Activated CD4-positive, alpha-beta T cell treated with anti-CD3 and anti-CD28 coated beads for 36 hours (primary cell): Measurements from ENCODE around the gene OXCT1. TPM values are rescaled to one million over a fixed set of nuclear protein-coding genes. Genes with fewer than 3 reads are reported as not detected.

ENCODE experiments used
- ATAC-seq: fragments of 200-7000 bp; cut with Tn5 transposase; one replicate; pipeline ENCODE4 v1.10.0; 2021; ENCODE audit warnings: mild to moderate bottlenecking, moderate library complexity
- CTCF ChIA-PET: fragments of 350-600 bp; sonication (Branson Sonifier 250); formaldehyde crosslinking; loops from one replicate; lab custom pipeline; 2021; ENCODE audit warnings: antibody characterized with exemption; lab: Charles Lee
- POLR2A ChIA-PET: fragments of 350-600 bp; sonication (Branson Sonifier 250); formaldehyde crosslinking; loops from one replicate; lab custom pipeline; 2021; ENCODE audit warnings: antibody characterized with exemption, inconsistent platforms; lab: Charles Lee
- DNase-seq: peaks from one replicate; pipeline ENCODE4 v3.0.0-alpha.2; 2020
- H3K27ac Mint-ChIP-seq: one replicate; pipeline ENCODE4 v1.8.0; 2021; ENCODE audit warnings: mixed read lengths
- H3K27me3 Mint-ChIP-seq: one replicate; pipeline ENCODE4 v1.8.0; 2021; ENCODE audit warnings: mixed read lengths
- H3K36me3 Mint-ChIP-seq: one replicate; pipeline ENCODE4 v1.8.0; 2021; ENCODE audit warnings: low read depth, mixed read lengths
- H3K4me1 Mint-ChIP-seq: one replicate; pipeline ENCODE4 v1.8.0; 2021; ENCODE audit warnings: mixed read lengths
- H3K4me3 Mint-ChIP-seq: one replicate; pipeline ENCODE4 v1.8.0; 2021; ENCODE audit warnings: mild to moderate bottlenecking, moderate library complexity, mixed read lengths
- H3K9me3 Mint-ChIP-seq: one replicate; pipeline ENCODE4 v1.8.0; 2021; ENCODE audit warnings: low read depth, mixed read lengths
- intact Hi-C, 2 experiments: fragments of 100-400 bp; cut with DNase I in 1 of 2; cut with micrococcal nuclease in 1 of 2; formaldehyde crosslinking; loops; one replicate each; pipeline versions ENCODE4 v1.14.2 to v1.15.1; 2022 to 2024; cut with DNase I, micrococcal nuclease
- total RNA-seq, 2 experiments: library from RNA; stranded (reverse); gene quantifications; one replicate each; pipeline ENCODE4 v1.2.3, GENCODE V29; 2021

OXCT1 gene
- total RNA-seq, 2 experiments from 2014 or later, result 70.3 to 91.4 TPM

DNA sequence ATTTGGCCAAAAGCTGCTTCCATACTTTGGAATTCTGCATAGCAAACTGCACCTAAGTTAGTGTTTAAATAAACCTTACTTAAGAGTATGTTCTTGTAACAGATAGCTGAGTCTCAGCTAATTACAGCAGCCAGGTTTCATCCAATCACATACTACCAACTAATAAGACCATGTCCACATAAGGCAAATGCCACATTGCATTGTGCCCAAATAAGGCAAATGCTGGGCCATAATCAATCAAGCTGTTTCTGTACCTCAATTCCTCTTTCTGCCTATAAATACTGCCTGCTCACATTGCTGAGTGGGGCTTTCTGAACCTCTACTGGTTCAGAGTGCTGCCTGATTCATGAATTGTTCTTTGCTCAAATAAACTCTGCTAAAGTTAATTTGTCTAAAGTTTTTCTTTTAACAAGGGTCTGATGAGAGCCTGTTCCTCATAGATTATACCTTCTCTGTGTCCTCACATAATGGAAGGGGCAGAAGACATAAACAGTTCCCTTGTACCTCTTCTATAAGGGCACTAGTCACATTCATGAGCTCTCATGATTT, 4.4 kb upstream of the OXCT1 start:
- Mint-ChIP-seq H3K4me3 (no peak overlapping the region), H3K4me1 (peaks cover 20% of the 10 kb centered on the region), H3K36me3 (no peaks in the 10 kb centered on the region), H3K27ac (peak overlapping the region; percentile 55), H3K27me3 (peaks cover 8% of the 10 kb centered on the region), H3K9me3 (no peaks in the 10 kb centered on the region)
- DNase-seq, result no peak
- no peak for ATAC-seq
- intact Hi-C loops, result loop anchor here in 1 of 2 experiments (10.0 kb wide), 1 partner anchor 1040 kb away; the partner anchor contains the start of gene RPL37
- POLR2A ChIA-PET, result no interaction called here
- CTCF ChIA-PET, result interaction anchor here (0.7 to 1.9 kb wide), 6 partner anchors 10 to 657 kb away, joined by 3 to 7 read pairs (median 3); partner anchors contain the start of genes FBXO4 and RIMOC1

DNA sequence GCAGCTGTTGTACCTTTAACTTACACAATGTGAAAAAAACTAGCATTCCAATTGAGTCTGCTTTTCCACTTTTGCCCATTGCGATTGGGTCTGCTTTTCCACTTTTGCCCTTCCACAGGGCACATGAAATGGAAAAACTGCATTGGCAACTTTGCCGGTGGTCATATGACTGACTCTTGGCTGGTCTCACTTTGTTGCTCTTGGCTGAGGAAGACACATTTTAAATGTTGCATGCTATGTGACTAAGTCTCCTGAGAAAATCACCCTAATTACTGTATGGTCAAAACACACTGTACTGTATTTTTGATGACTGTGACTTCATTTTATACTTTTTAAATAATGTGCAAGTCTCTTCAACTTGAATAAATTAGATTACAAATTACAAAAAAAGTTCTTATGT, 1.6 kb upstream of the OXCT1 start:
- peaks cover 15% of the 10 kb centered on the region for H3K36me3 Mint-ChIP-seq
- POLR2A ChIA-PET, result no interaction called here
- H3K27me3 Mint-ChIP-seq, result no peaks in the 10 kb centered on the region
- no peak overlapping the region for H3K4me3 Mint-ChIP-seq
- H3K27ac Mint-ChIP-seq, result no peak overlapping the region
- H3K4me1 Mint-ChIP-seq, result peaks cover 43% of the 10 kb centered on the region
- intact Hi-C loops, result loop anchor here in 1 of 2 experiments (10.0 kb wide), 1 partner anchor 1037 kb away; the partner anchor contains the start of gene RPL37
- H3K9me3 Mint-ChIP-seq, result no peaks in the 10 kb centered on the region
- CTCF ChIA-PET, result interaction anchor here (1.9 kb wide), 1 partner anchor 50 kb away, joined by 4 read pairs; no protein-coding TSS in a partner anchor
- no peak for ATAC-seq
- no peak for DNase-seq

DNA sequence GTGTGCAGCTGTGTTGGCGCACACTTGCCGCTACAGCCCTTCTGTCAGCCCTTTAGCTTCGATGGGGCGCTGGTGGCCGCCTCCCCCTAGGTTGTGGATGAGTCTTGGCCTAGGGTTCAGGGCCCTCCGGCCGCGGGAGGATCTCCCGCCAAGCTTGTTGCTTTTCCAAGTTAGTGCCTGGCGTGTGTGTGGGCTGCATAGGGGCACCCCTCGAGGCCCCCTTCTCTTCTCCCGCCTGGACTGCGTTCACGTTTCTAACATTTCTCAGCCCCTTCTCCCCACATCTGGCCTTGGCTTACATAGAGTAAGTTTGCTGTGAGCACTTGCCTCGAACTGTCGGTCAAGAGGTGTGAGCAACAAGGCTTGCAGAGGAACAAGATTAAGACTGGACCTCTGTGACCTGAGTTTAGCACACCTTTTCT, 413 bp upstream of the OXCT1 start:
- Mint-ChIP-seq H3K4me1 (peaks cover 52% of the 10 kb centered on the region), H3K27ac (peak overlapping the region; percentile 94), H3K9me3 (no peaks in the 10 kb centered on the region), H3K27me3 (no peaks in the 10 kb centered on the region), H3K4me3 (peak overlapping the region; percentile 91), H3K36me3 (peaks cover 17% of the 10 kb centered on the region)
- ATAC-seq (no peak), DNase-seq (no peak)
- CTCF ChIA-PET, result interaction anchor here (0.5 to 1.9 kb wide), 2 partner anchors 51 to 53 kb away, joined by 3 to 4 read pairs; no protein-coding TSS in a partner anchor
- POLR2A ChIA-PET, result interaction anchor here (1.3 kb wide), 1 partner anchor 33 kb away, joined by 9 read pairs; the partner anchor contains the start of gene RIMOC1
- intact Hi-C loops, result loop anchor here (1.0 to 10.0 kb wide), 5 partner anchors 11 to 1146 kb away; partner anchors contain the start of genes FBXO4 (in 2 of the 2), RIMOC1 (in 2 of the 2) and RPL37 (in 1 of the 2)

DNA sequence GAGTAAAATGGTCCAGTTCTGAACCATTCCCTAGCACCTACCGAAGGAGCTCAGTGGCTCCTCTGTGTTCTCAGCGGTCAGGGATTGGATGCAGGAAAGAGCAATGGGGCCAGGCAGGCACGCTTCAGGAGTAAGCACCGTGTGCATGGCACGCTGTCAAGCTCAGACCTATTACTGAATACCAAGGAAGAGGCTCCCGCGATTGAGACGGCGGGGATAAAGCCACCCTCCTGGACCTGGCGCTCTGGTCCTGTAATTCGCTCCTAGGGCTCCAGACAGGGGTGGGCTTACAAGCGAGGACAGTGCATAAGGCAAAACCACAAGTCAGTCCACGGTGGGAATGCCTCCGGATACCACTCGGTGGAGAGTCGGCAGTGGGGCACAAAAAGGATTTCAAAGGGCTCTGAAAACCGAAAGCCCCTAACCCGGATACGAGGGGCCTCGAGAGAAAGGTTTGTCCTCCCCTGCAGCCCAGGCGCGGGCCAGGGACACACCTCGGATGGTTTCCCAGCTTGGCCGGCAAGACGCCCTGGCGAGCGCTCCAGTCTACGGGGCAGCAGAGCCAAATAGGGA, 988 bp downstream of the OXCT1 start:
- intact Hi-C loops, result loop anchor here in 1 of 2 experiments (10.0 kb wide), 1 partner anchor 1326 kb away; the partner anchor contains the start of gene NIM1K
- ChIA-PET POLR2A (interaction anchor here (0.6 to 3.3 kb wide), 3 partner anchors 13 to 56 kb away, joined by 3 to 15 read pairs (median 4); partner anchors contain the start of genes FBXO4 and RIMOC1), CTCF (interaction anchor here (0.9 to 1.4 kb wide), 3 partner anchors 11 to 899 kb away, joined by 3 to 5 read pairs (median 3); partner anchors contain the start of gene FBXO4)
- peaks cover 17% of the 10 kb centered on the region for H3K36me3 Mint-ChIP-seq
- no peaks in the 10 kb centered on the region for H3K27me3 Mint-ChIP-seq
- H3K27ac Mint-ChIP-seq, result peak overlapping the region; percentile 94
- no peaks in the 10 kb centered on the region for H3K9me3 Mint-ChIP-seq
- H3K4me3 Mint-ChIP-seq, result peak overlapping the region; percentile 91
- peak; percentile 29 for DNase-seq
- ATAC-seq, result no peak
- peaks cover 54% of the 10 kb centered on the region for H3K4me1 Mint-ChIP-seq

DNA sequence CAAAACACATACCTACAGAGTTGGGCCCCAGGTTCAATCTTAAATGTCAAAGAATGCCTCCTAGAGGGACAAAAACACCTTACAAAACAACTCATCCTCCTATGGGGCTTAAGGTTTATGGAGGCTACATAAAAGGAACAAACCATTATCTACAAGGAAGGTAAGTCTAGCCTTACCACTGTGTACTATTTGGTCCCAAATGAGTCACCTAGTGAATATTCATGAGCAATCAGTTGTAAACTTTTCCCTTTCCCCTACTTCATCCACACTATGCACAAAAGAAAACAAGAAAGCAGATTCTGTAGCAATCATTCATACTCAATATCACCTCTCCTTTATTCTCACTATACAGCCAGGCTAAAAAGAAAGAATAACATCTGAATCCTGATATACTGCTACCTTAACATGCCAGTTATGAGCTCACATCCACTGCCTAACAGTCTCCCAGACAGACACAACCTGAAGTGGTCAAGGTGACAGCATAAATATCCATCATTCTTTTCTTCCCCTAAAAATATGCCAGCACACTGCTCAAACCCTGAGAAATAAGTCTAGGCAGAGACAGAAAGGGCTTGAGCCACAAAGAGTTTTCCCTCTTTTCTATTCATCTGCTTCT, 6.2 kb downstream of the OXCT1 start:
- Mint-ChIP-seq H3K4me1 (peaks cover 67% of the 10 kb centered on the region), H3K36me3 (peaks cover 40% of the 10 kb centered on the region), H3K4me3 (peak overlapping the region; percentile 13), H3K9me3 (no peaks in the 10 kb centered on the region), H3K27me3 (no peaks in the 10 kb centered on the region), H3K27ac (peak overlapping the region; percentile 77)
- peak; percentile 85 for ATAC-seq
- ChIA-PET POLR2A (no interaction called here), CTCF (interaction anchor here (2.0 to 4.4 kb wide), 2 partner anchors 9 to 61 kb away, joined by 7 to 35 read pairs; partner anchors contain the start of gene FBXO4)
- DNase-seq, result no peak
- intact Hi-C loops, result loop anchor here in 1 of 2 experiments (10.0 kb wide), 1 partner anchor 1331 kb away; the partner anchor contains the start of gene NIM1K

DNA sequence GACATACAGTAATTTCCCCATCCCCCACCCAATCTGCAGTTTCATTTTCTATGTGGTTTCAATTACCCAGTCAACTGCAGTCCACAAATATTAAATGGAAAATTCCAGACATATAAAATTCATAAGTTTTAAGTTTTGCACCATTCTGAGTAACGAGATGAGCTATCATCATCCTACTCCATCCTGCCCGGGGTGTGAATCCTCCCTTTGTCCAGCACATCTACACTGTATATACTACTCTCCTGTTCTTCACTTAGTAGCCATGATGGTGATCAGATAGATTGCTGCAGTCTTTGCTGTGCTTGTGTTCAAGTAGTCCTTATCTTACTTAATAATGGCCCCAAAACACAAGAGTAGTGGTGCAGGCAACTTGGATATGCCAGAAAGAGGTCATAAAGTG, 11.3 kb downstream of the OXCT1 start:
- ChIA-PET POLR2A (no interaction called here), CTCF (interaction anchor here (0.9 to 7.1 kb wide), 5 partner anchors 9 to 909 kb away, joined by 3 to 142 read pairs (median 3); partner anchors contain the start of gene FBXO4)
- peak; percentile 54 for ATAC-seq
- H3K36me3 Mint-ChIP-seq, result peaks cover 36% of the 10 kb centered on the region
- H3K9me3 Mint-ChIP-seq, result no peaks in the 10 kb centered on the region
- no peak overlapping the region for H3K4me3 Mint-ChIP-seq
- DNase-seq, result no peak
- H3K27me3 Mint-ChIP-seq, result no peaks in the 10 kb centered on the region
- H3K27ac Mint-ChIP-seq, result peak overlapping the region; percentile 89
- intact Hi-C loops, result loop anchor here in 1 of 2 experiments (1.0 to 10.0 kb wide), 2 partner anchors 11 to 906 kb away; partner anchors contain the start of gene OXCT1
- H3K4me1 Mint-ChIP-seq, result peaks cover 39% of the 10 kb centered on the region

DNA sequence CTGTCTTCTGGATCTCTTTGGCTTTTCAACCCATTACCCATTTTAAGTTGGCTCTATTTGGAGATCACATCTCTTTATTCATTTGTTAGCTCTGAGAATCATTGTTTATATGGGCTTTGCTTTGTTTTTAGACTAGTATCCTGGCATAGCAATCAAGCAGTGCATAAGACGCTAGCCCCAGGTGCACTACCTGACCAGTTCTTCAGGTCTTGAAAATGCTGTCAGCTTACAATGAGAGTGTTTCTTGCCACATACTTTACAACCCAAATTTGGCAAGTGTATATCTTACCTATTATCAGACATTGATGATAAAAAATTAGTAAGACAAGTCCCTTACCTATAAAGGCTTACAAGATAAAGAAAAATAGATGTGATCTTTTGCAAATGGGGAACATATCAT, 12.2 kb downstream of the OXCT1 start:
- H3K36me3 Mint-ChIP-seq, result peaks cover 38% of the 10 kb centered on the region
- POLR2A ChIA-PET, result no interaction called here
- no peaks in the 10 kb centered on the region for H3K27me3 Mint-ChIP-seq

DNA sequence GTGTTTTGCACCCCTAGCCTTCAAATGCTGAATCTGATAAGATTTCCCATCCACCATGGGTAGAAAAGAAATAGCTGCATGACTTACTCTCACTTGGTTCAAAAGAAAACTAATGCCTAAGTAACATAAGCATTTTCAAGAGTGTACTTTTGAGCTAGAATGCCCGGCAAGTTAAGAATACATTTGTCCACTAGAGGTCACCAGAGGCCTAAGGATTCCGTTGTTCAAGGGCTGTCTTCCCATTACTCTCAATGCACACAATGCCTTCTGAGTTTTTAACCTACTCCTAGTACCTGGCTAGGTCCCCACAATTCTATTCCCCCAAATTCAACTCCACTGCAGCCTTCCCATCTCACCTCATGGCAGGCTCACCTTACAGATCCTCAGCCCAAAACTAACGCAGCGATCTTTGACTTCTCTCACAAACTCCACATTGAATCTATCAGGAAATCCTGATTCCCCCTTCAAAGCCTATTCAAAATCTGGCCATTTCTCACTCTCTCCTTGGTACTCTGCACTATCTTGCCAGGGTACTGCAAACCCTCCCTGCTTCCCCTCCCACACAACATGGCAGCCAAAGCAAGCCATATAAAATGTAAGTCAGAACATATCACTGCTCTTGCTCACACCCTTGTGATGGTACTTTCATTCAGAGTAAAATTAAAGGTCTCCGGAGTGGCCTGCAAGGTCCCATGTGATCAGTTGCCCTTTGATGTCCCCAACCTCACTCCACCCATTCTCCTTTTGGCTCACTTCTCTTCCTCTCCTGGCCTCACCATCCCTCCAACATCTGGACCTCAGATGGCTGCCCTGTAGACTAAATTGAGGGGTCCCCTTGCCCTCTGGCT, 13.4 kb downstream of the OXCT1 start:
- intact Hi-C loops, result loop anchor here (1.0 to 10.0 kb wide), 7 partner anchors 47 to 908 kb away; partner anchors contain the start of genes FBXO4 (in 2 of the 2) and RIMOC1 (in 2 of the 2)
- Mint-ChIP-seq H3K4me1 (peaks cover 44% of the 10 kb centered on the region), H3K27ac (no peak overlapping the region), H3K36me3 (peaks cover 42% of the 10 kb centered on the region), H3K27me3 (no peaks in the 10 kb centered on the region), H3K9me3 (no peaks in the 10 kb centered on the region), H3K4me3 (no peak overlapping the region)
- ChIA-PET POLR2A (interaction anchor here (1.0 kb wide), 2 partner anchors 12 to 68 kb away, joined by 3 to 4 read pairs; partner anchors contain the start of gene FBXO4), CTCF (interaction anchor here (0.5 to 7.1 kb wide), 40 partner anchors 9 to 1033 kb away, joined by 3 to 142 read pairs (median 3); partner anchors contain the start of genes FBXO4 and RIMOC1)
- DNase-seq (peak; percentile 59), ATAC-seq (peak; percentile 67)

More for the DNA sequence above, 12.2 kb downstream of the OXCT1 start:
- peak overlapping the region; percentile 32 for H3K27ac Mint-ChIP-seq
- CTCF ChIA-PET, result interaction anchor here (0.7 to 7.1 kb wide), 8 partner anchors 9 to 1260 kb away, joined by 3 to 142 read pairs (median 4); partner anchors contain the start of gene FBXO4
- DNase-seq, result no peak
- intact Hi-C loops, result loop anchor here in 1 of 2 experiments (2.0 to 10.0 kb wide), 3 partner anchors 47 to 907 kb away; partner anchors contain the start of gene RIMOC1
- no peaks in the 10 kb centered on the region for H3K9me3 Mint-ChIP-seq
- no peak overlapping the region for H3K4me3 Mint-ChIP-seq
- peaks cover 38% of the 10 kb centered on the region for H3K4me1 Mint-ChIP-seq
- no peak for ATAC-seq

DNA sequence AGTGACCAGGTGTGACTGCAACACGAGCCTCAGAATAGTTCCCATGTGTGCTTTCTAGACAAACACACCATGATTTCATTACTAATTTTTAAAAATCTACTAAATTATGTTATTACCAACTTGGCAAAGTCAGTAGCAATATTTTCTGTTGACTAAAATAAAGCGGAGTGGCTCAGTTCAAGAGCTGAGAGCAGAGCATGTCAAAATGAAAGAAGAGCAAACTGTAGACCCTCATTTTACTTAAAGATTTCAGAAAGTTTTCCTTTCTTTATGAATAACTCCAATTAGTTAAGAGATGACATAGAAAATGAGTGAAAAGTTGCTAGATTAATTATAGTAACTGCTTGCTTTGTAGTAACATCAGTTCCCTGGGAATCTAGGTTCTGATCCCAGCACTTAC, 17.9 kb downstream of the OXCT1 start:
- ChIA-PET CTCF (interaction anchor here (1.7 to 7.1 kb wide), 2 partner anchors 9 to 205 kb away, joined by 9 to 32 read pairs; no protein-coding TSS in a partner anchor), POLR2A (no interaction called here)
- intact Hi-C loops, result loop anchor here (5.0 to 10.0 kb wide), 2 partner anchors 105 to 913 kb away; no protein-coding TSS in a partner anchor
- no peak for DNase-seq
- ATAC-seq, result peak; percentile 42
- Mint-ChIP-seq H3K27ac (peak overlapping the region; percentile 33), H3K9me3 (peaks cover 2% of the 10 kb centered on the region), H3K4me3 (no peak overlapping the region), H3K4me1 (peaks cover 38% of the 10 kb centered on the region), H3K36me3 (peaks cover 50% of the 10 kb centered on the region), H3K27me3 (no peaks in the 10 kb centered on the region)

DNA sequence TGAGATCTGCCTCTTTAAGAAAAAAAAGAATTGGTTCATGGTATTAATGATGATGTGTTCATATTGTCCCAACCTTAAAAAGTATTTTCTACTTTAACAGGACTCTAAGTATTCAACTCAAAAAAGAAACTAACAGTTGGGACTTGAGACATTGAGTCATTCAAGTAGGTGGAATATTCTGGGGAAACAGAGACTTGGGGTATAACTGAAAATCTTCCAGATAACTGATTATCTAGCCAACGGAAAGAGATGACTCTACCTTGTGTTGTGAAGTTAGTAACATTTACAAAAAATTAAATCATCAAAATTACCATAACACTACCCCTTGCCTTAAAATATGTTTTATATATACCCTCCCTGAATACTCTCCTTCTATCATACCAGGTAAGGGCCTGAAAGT, 19.1 kb downstream of the OXCT1 start:
- peaks cover 38% of the 10 kb centered on the region for H3K4me1 Mint-ChIP-seq
- DNase-seq (no peak), ATAC-seq (peak; percentile 67)
- peak overlapping the region; percentile 90 for H3K27ac Mint-ChIP-seq
- POLR2A ChIA-PET, result no interaction called here
- peaks cover 55% of the 10 kb centered on the region for H3K36me3 Mint-ChIP-seq
- CTCF ChIA-PET, result interaction anchor here (0.6 to 2.8 kb wide), 3 partner anchors 32 to 206 kb away, joined by 3 to 6 read pairs (median 3); no protein-coding TSS in a partner anchor
- H3K9me3 Mint-ChIP-seq, result peaks cover 2% of the 10 kb centered on the region
- no peaks in the 10 kb centered on the region for H3K27me3 Mint-ChIP-seq
- intact Hi-C loops, result loop anchor here (1.0 to 10.0 kb wide), 3 partner anchors 102 to 914 kb away; no protein-coding TSS in a partner anchor
- no peak overlapping the region for H3K4me3 Mint-ChIP-seq
